Activated CD4-positive, alpha-beta T cell treated with anti-CD3 and anti-CD28 coated beads, Interleukin-2, amount 50 U/mL, for 16 hours (primary cell): ENCODE measurements around the gene ADAMTS6.

Experiments used
- DNase-seq: peaks from one replicate; pipeline ENCODE4 v3.0.0-alpha.2; 2020

Gene ADAMTS6

DNA sequence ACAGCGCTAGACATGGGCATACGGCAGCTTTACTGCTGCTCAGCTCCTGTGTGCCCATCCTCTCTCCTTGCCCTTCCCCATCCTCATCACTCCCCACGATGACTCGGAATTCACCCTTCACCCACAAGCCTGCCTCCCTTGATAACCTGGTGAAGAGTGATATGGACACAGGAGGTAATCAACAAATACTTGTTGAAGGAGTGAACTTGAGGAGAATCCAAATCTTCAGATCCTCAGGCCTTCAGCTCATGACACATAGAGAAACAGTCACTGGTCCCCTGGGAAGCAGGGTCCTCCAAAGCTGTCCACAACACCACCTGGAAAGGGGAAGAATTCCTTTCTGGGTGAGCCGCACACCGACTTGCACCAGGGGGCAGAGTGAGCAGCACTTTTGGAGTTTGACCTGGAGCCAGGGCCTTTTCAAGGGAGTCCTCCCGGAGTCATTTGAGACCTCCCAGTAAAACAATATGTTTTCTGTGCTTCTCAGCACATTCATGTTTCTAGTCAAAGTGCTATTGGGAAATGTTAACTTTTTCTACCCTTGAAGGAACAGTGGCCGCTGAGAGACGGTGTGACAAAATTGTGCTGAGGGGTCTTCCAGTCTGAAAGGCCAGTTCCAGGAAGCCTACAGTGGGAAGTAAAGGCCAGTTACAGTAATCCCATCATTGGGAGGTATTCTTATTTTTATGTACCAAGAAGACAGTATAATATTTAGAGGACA is 380.6 kb downstream of the ADAMTS6 start:
- DNase-seq = no peak
